ENCODE data around the gene EHMT2. TPM values are rescaled to one million over a fixed set of nuclear protein-coding genes. Genes with fewer than 3 reads are reported as not detected.
A peak's percentile ranks its signal among the peaks of the same experiment; 100 is the strongest.
"Not testable (repeated sequence)": the region's sequence is repeated elsewhere in the genome, so short reads cannot be mapped to it uniquely, and the experiment has no call there.

EHMT2 gene
- total RNA-seq, 2 experiments from 2014 or later: 70.1 to 72.3 TPM

GRCh38 chr6:31876357-31876756, 21.1 kb downstream of the EHMT2 start:
- DNase-seq (no peak), ATAC-seq (no peak)
- no peaks in the 10 kb centered on the region for H3K9me3 Mint-ChIP-seq (ENCODE audit: insufficient read depth)
- CTCF ChIA-PET: no interaction called here
- H3K27me3 Mint-ChIP-seq (ENCODE audit: low read depth): peaks cover 3% of the 10 kb centered on the region
- H3K4me3 Mint-ChIP-seq: no peak overlapping the region
- peaks cover 12% of the 10 kb centered on the region for H3K36me3 Mint-ChIP-seq (ENCODE audit: low read depth)
- peaks cover 4% of the 10 kb centered on the region for H3K4me1 Mint-ChIP-seq (ENCODE audit: low read depth)
- POLR2A ChIA-PET: interaction anchor here (0.8 to 1.8 kb wide), 2 partner anchors 13 to 21 kb away, joined by 3 to 6 read pairs; partner anchors contain the start of gene EHMT2
- no peak overlapping the region for H3K27ac Mint-ChIP-seq

- ATAC-seq (no peak), DNase-seq (no peak)
- Mint-ChIP-seq H3K4me3 (no peak overlapping the region), H3K4me1 (ENCODE audit: low read depth) (peaks cover 8% of the 10 kb centered on the region), H3K27ac (no peak overlapping the region), H3K36me3 (ENCODE audit: low read depth) (peaks cover 7% of the 10 kb centered on the region), H3K9me3 (ENCODE audit: insufficient read depth) (no peaks in the 10 kb centered on the region), H3K27me3 (ENCODE audit: low read depth) (peaks cover 3% of the 10 kb centered on the region)
- CTCF ChIA-PET: no interaction called here
- POLR2A ChIA-PET: interaction anchor here (1.8 kb wide), 1 partner anchor 14 kb away, joined by 6 read pairs; no protein-coding TSS in a partner anchor
These were observed 21.6 kb downstream of the EHMT2 start for GRCh38 chr6:31875877-31876276.

- no peak overlapping the region for H3K4me3 Mint-ChIP-seq
- H3K27me3 Mint-ChIP-seq (ENCODE audit: low read depth): peaks cover 3% of the 10 kb centered on the region
- no peak for ATAC-seq
- H3K36me3 Mint-ChIP-seq (ENCODE audit: low read depth): peaks cover 6% of the 10 kb centered on the region
- H3K4me1 Mint-ChIP-seq (ENCODE audit: low read depth): peaks cover 8% of the 10 kb centered on the region
- no peak for DNase-seq
- ChIA-PET POLR2A (interaction anchor here (0.7 kb wide), 1 partner anchor 254 kb away, joined by 3 read pairs; no protein-coding TSS in a partner anchor), CTCF (interaction anchor here (1.5 kb wide), 1 partner anchor 14 kb away, joined by 4 read pairs; no protein-coding TSS in a partner anchor)
- H3K27ac Mint-ChIP-seq: no peak overlapping the region
- no peaks in the 10 kb centered on the region for H3K9me3 Mint-ChIP-seq (ENCODE audit: insufficient read depth)
These were observed 22.5 kb downstream of the EHMT2 start for GRCh38 chr6:31874836-31875572.

GRCh38 chr6:31874084-31874670, 23.3 kb downstream of the EHMT2 start:
- no peak overlapping the region for H3K4me3 Mint-ChIP-seq
- H3K4me1 Mint-ChIP-seq (ENCODE audit: low read depth): peaks cover 8% of the 10 kb centered on the region
- H3K9me3 Mint-ChIP-seq (ENCODE audit: insufficient read depth): no peaks in the 10 kb centered on the region
- POLR2A ChIA-PET: no interaction called here
- H3K27ac Mint-ChIP-seq: peak overlapping the region; percentile 16
- H3K36me3 Mint-ChIP-seq (ENCODE audit: low read depth): no peaks in the 10 kb centered on the region
- H3K27me3 Mint-ChIP-seq (ENCODE audit: low read depth): peaks cover 3% of the 10 kb centered on the region
- CTCF ChIA-PET: interaction anchor here (1.5 kb wide), 1 partner anchor 15 kb away, joined by 4 read pairs; no protein-coding TSS in a partner anchor
- ATAC-seq: no peak
- DNase-seq: no peak

- H3K27me3 Mint-ChIP-seq (ENCODE audit: low read depth): peaks cover 3% of the 10 kb centered on the region
- H3K36me3 Mint-ChIP-seq (ENCODE audit: low read depth): no peaks in the 10 kb centered on the region
- no peak overlapping the region for H3K27ac Mint-ChIP-seq
- ChIA-PET POLR2A (interaction anchor here (0.6 kb wide), 1 partner anchor 103 kb away, joined by 3 read pairs; no protein-coding TSS in a partner anchor), CTCF (no interaction called here)
- H3K4me1 Mint-ChIP-seq (ENCODE audit: low read depth): peaks cover 8% of the 10 kb centered on the region
- no peak overlapping the region for H3K4me3 Mint-ChIP-seq
- no peaks in the 10 kb centered on the region for H3K9me3 Mint-ChIP-seq (ENCODE audit: insufficient read depth)
- no peak for ATAC-seq
- no peak for DNase-seq
These were observed 26.3 kb downstream of the EHMT2 start for GRCh38 chr6:31871046-31871659.

GRCh38 chr6:31870385-31870921, 27.0 kb downstream of the EHMT2 start:
- H3K27me3 Mint-ChIP-seq (ENCODE audit: low read depth): peaks cover 3% of the 10 kb centered on the region
- CTCF ChIA-PET: no interaction called here
- peaks cover 8% of the 10 kb centered on the region for H3K4me1 Mint-ChIP-seq (ENCODE audit: low read depth)
- no peaks in the 10 kb centered on the region for H3K9me3 Mint-ChIP-seq (ENCODE audit: insufficient read depth)
- no peak overlapping the region for H3K27ac Mint-ChIP-seq
- ATAC-seq (peak; percentile 38), DNase-seq (no peak)
- POLR2A ChIA-PET: interaction anchor here (0.6 kb wide), 1 partner anchor 104 kb away, joined by 3 read pairs; no protein-coding TSS in a partner anchor
- no peaks in the 10 kb centered on the region for H3K36me3 Mint-ChIP-seq (ENCODE audit: low read depth)
- no peak overlapping the region for H3K4me3 Mint-ChIP-seq

GRCh38 chr6:31869343-31869742, 28.2 kb downstream of the EHMT2 start:
- POLR2A ChIA-PET: no interaction called here
- Mint-ChIP-seq H3K27me3 (ENCODE audit: low read depth) (peaks cover 3% of the 10 kb centered on the region), H3K4me3 (no peak overlapping the region), H3K4me1 (ENCODE audit: low read depth) (peaks cover 10% of the 10 kb centered on the region), H3K9me3 (ENCODE audit: insufficient read depth) (no peaks in the 10 kb centered on the region), H3K27ac (no peak overlapping the region), H3K36me3 (ENCODE audit: low read depth) (no peaks in the 10 kb centered on the region)
- DNase-seq (no peak), ATAC-seq (no peak)
- CTCF ChIA-PET: interaction anchor here (0.6 kb wide), 1 partner anchor 18 kb away, joined by 3 read pairs; no protein-coding TSS in a partner anchor

- H3K9me3 Mint-ChIP-seq (ENCODE audit: insufficient read depth); H3K36me3 Mint-ChIP-seq (ENCODE audit: low read depth); H3K4me3 Mint-ChIP-seq; H3K27ac Mint-ChIP-seq; DNase-seq; H3K27me3 Mint-ChIP-seq (ENCODE audit: low read depth); POLR2A ChIA-PET; ATAC-seq: not testable (repeated sequence)
- H3K4me1 Mint-ChIP-seq (ENCODE audit: low read depth): peaks cover 14% of the 10 kb centered on the region
- CTCF ChIA-PET: interaction anchor here (0.6 to 0.9 kb wide), 2 partner anchors 19 to 20 kb away, joined by 3 read pairs; no protein-coding TSS in a partner anchor
These were observed 28.9 kb downstream of the EHMT2 start for GRCh38 chr6:31868658-31868971.

- H3K27ac Mint-ChIP-seq: no peak overlapping the region
- peaks cover 26% of the 10 kb centered on the region for H3K4me1 Mint-ChIP-seq (ENCODE audit: low read depth)
- no peaks in the 10 kb centered on the region for H3K27me3 Mint-ChIP-seq (ENCODE audit: low read depth)
- POLR2A ChIA-PET: interaction anchor here (1.1 kb wide), 1 partner anchor 48 kb away, joined by 3 read pairs; no protein-coding TSS in a partner anchor
- H3K9me3 Mint-ChIP-seq (ENCODE audit: insufficient read depth): no peaks in the 10 kb centered on the region
- H3K4me3 Mint-ChIP-seq: peak overlapping the region; percentile 31
- H3K36me3 Mint-ChIP-seq (ENCODE audit: low read depth): peaks cover 4% of the 10 kb centered on the region
- DNase-seq: no peak
- ATAC-seq: no peak
- CTCF ChIA-PET: interaction anchor here (2.7 kb wide), 2 partner anchors 25 to 184 kb away, joined by 7 to 8 read pairs; partner anchors contain the start of gene LY6G5C
These were observed 32.0 kb downstream of the EHMT2 start for GRCh38 chr6:31865205-31866118.

- DNase-seq (no peak), ATAC-seq (no peak)
- H3K4me3 Mint-ChIP-seq: peak overlapping the region; percentile 89
- no peaks in the 10 kb centered on the region for H3K27me3 Mint-ChIP-seq (ENCODE audit: low read depth)
- no peaks in the 10 kb centered on the region for H3K9me3 Mint-ChIP-seq (ENCODE audit: insufficient read depth)
- peaks cover 8% of the 10 kb centered on the region for H3K36me3 Mint-ChIP-seq (ENCODE audit: low read depth)
- H3K4me1 Mint-ChIP-seq (ENCODE audit: low read depth): peaks cover 26% of the 10 kb centered on the region
- POLR2A ChIA-PET: interaction anchor here (1.1 to 2.2 kb wide), 2 partner anchors 30 to 47 kb away, joined by 3 to 9 read pairs; no protein-coding TSS in a partner anchor
- H3K27ac Mint-ChIP-seq: no peak overlapping the region
- CTCF ChIA-PET: interaction anchor here (1.1 to 2.7 kb wide), 3 partner anchors 25 to 184 kb away, joined by 3 to 8 read pairs (median 7); partner anchors contain the start of genes EHMT2 and LY6G5C
These were observed 32.7 kb downstream of the EHMT2 start for GRCh38 chr6:31864818-31865204.
